GM10248 (cell line): ENCODE data around the gene FTCD.

Experiments
- CTCF ChIA-PET: fragments of 300-600 bp; sonication (Branson Sonifier 250); formaldehyde crosslinking; extraction: SDS; loops from one replicate; lab custom pipeline; 2021; ENCODE audit warnings: antibody characterized with exemption; lab: Yijun Ruan, JAX
- POLR2A ChIA-PET: fragments of 350-650 bp; sonication (Branson Sonifier 250); formaldehyde crosslinking; extraction: SDS; loops from one replicate; lab custom pipeline; 2020; ENCODE audit warnings: antibody characterized with exemption; lab: Yijun Ruan, JAX
- DNase-seq: peaks from one replicate; pipeline ENCODE4 v3.0.0; 2012; ENCODE audit errors: extremely low spot score
- CTCF ChIP-seq: IDR thresholded peaks from 2 replicates; pipeline ENCODE4 v1.5.1; 2012; ENCODE audit warnings: mild to moderate bottlenecking, low read depth; ENCODE audit errors: extremely low read depth, missing control alignments, control extremely low read depth

Gene FTCD

GRCh38 chr21:46092811-46093667 lies 62.3 kb downstream of the FTCD start:
- no peak for TF ChIP-seq CTCF
- ChIA-PET POLR2A (no interaction called here), CTCF (interaction anchor here (1.4 kb wide), 1 partner anchor 15 kb away, joined by 3 read pairs; no protein-coding TSS in a partner anchor)
- peak; percentile 10 for DNase-seq

- DNase-seq: peak; percentile 11
- CTCF ChIA-PET: no interaction called here
Observed at GRCh38 chr21:46092026-46092764, 63.2 kb downstream of the FTCD start.

GRCh38 chr21:46091631-46092025 lies 63.8 kb downstream of the FTCD start:
- ChIA-PET CTCF (no interaction called here), POLR2A (no interaction called here)
- no peak for DNase-seq
- no peak for TF ChIP-seq CTCF

More at GRCh38 chr21:46092026-46092764, 63.2 kb downstream of the FTCD start:
- POLR2A ChIA-PET: no interaction called here
- TF ChIP-seq CTCF: no peak

- CTCF ChIA-PET: no interaction called here
- TF ChIP-seq CTCF: no peak
- POLR2A ChIA-PET: no interaction called here
- no peak for DNase-seq
Observed at GRCh38 chr21:46091118-46091517, 64.3 kb downstream of the FTCD start.

GRCh38 chr21:46089285-46089684 lies 66.1 kb downstream of the FTCD start:
- POLR2A ChIA-PET: no interaction called here
- DNase-seq: no peak
- CTCF ChIA-PET: interaction anchor here (1.0 kb wide), 1 partner anchor 10 kb away, joined by 3 read pairs; no protein-coding TSS in a partner anchor
- no peak for TF ChIP-seq CTCF

GRCh38 chr21:46088189-46088588 lies 67.2 kb downstream of the FTCD start:
- POLR2A ChIA-PET: no interaction called here
- CTCF ChIA-PET: no interaction called here
- no peak for TF ChIP-seq CTCF
- DNase-seq: no peak
